NCI-H524 treated with DMSO at 0.1 percent for 48 hours (cell line): ENCODE measurements around the gene ZNF669.

ENCODE experiments used
- DNase-seq: peaks from one replicate; lab custom pipeline; 2025; lab: John Stamatoyannopoulos, UW

The ZNF669 gene

DNA sequence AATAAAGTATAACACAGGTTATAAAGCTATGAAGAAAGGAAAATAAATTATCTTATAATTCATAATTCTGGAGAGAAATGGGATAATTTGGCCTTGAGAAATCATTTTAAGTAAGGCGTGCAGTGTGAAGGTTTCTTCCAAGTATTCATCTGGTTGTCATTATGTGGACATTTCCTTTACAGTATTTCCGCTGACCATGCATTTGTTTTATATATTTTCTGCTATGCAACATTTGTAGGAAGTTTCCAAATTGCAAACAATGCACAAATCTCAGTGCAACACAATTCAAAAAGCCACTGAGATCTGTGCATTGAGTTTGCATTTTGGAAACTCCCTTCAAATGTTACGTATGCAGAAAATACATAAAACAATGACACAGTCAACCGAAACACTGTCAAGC is 43.4 kb downstream of the ZNF669 start:
- no peak for DNase-seq

DNA sequence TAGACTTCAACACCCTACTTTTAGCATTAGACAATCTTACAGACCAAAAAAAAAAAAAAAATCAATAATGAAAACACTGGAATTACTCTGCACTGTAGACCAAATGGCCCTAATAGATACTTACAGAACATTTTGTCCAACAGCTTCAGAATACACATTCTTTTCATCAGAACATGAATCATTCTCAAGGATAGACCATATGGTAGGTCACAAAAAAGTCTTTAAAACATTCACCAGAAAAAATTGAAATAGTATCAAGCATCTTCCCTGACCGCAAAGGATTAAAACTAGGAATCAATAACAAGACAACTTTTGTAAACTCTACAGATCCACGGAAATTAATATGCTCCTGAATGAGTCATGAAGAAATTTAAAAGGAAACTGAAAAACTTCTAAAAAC is 48.1 kb downstream of the ZNF669 start:
- no peak for DNase-seq

DNA sequence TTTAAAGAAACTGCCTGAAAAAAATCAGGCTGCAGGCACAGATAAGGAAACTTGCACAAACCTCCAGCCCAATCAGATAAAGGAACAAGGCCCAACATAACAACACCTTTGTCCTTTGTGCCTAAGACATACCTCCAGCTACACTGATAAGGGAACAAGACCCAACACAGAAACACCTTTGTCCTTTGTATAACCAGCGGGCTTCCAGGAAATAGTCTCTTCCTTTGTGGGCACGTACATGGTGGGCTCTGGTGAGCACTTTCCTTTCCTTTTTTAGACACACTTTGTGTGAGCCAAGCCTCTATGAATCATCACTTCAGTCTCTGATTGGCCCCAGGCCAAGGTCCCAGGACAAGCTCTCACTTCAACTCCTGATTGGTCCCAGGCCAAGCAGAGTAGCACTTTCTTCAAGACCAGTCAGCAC is 49.2 kb downstream of the ZNF669 start:
- DNase-seq, result no peak
